GM18867 (cell line): ENCODE measurements around the gene CD244.
"Not testable (repeated sequence)": the region's sequence is repeated elsewhere in the genome, so short reads cannot be mapped to it uniquely, and the experiment has no call there.

Source experiments
- ATAC-seq: cut with Tn5 transposase; IDR thresholded peaks from one replicate; pipeline ENCODE4 v1.9.1; 2021; ENCODE audit warnings: mild to moderate bottlenecking, moderate library complexity; ENCODE audit not compliant: unreplicated experiment

CD244 gene

GRCh38 chr1:160880216-160880615, 17.5 kb upstream of the CD244 start:
- no peak for ATAC-seq

GRCh38 chr1:160879056-160879455, 16.4 kb upstream of the CD244 start:
- no peak for ATAC-seq

- ATAC-seq = no peak
Observed at GRCh38 chr1:160877221-160877620, 14.5 kb upstream of the CD244 start.

GRCh38 chr1:160876311-160876710, 13.6 kb upstream of the CD244 start:
- no peak for ATAC-seq

- not testable (repeated sequence) for ATAC-seq
Observed at GRCh38 chr1:160875591-160875990, 12.9 kb upstream of the CD244 start.

GRCh38 chr1:160874935-160875334, 12.2 kb upstream of the CD244 start:
- no peak for ATAC-seq

- ATAC-seq = no peak
Observed at GRCh38 chr1:160868141-160868540, 5.5 kb upstream of the CD244 start.

- not testable (repeated sequence) for ATAC-seq
Observed at GRCh38 chr1:160867651-160868050, 5.0 kb upstream of the CD244 start.

- no peak for ATAC-seq
Observed at GRCh38 chr1:160866695-160867260, 4.1 kb upstream of the CD244 start.

- no peak for ATAC-seq
Observed at GRCh38 chr1:160866001-160866694, 3.5 kb upstream of the CD244 start.

GRCh38 chr1:160865337-160865736, 2.6 kb upstream of the CD244 start:
- ATAC-seq = no peak

GRCh38 chr1:160864173-160864572, 1.5 kb upstream of the CD244 start:
- ATAC-seq = no peak

GRCh38 chr1:160863774-160864131, 1.1 kb upstream of the CD244 start:
- no peak for ATAC-seq

GRCh38 chr1:160863061-160863773, 530 bp upstream of the CD244 start:
- ATAC-seq = no peak

- no peak for ATAC-seq
Observed at GRCh38 chr1:160860840-160861505, 1.7 kb downstream of the CD244 start.

GRCh38 chr1:160859166-160859565, 3.5 kb downstream of the CD244 start:
- no peak for ATAC-seq

GRCh38 chr1:160858507-160858906, 4.2 kb downstream of the CD244 start:
- ATAC-seq = no peak

- no peak for ATAC-seq
Observed at GRCh38 chr1:160858097-160858496, 4.6 kb downstream of the CD244 start.

- ATAC-seq = no peak
Observed at GRCh38 chr1:160855181-160855981, 7.3 kb downstream of the CD244 start.

- ATAC-seq = no peak
Observed at GRCh38 chr1:160853754-160854153, 8.9 kb downstream of the CD244 start.

GRCh38 chr1:160853014-160853413, 9.7 kb downstream of the CD244 start:
- ATAC-seq = no peak
